Activated CD4-positive, alpha-beta memory T cell treated with anti-CD3 and anti-CD28 coated beads, Interleukin-2, amount 10 ng/mL, durations not matched to agents 7 days and 5 days (primary cell): ENCODE results near the gene ETFB. TPM values are rescaled to one million over a fixed set of nuclear protein-coding genes. Genes with fewer than 3 reads are reported as not detected.

ENCODE experiments used
- CTCF ChIA-PET: fragments of 350-600 bp; sonication (Branson Sonifier 250); formaldehyde crosslinking; loops from one replicate; lab custom pipeline; 2021; ENCODE audit warnings: antibody characterized with exemption, inconsistent platforms; lab: Charles Lee
- POLR2A ChIA-PET: fragments of 350-600 bp; sonication (Branson Sonifier 250); formaldehyde crosslinking; loops from one replicate; lab custom pipeline; 2021; ENCODE audit warnings: antibody characterized with exemption; lab: Charles Lee
- DNase-seq: peaks from one replicate; pipeline ENCODE4 v3.0.0-alpha.2; 2020
- H3K27ac Mint-ChIP-seq: one replicate; pipeline ENCODE4 v1.8.0; 2021; ENCODE audit warnings: mild to moderate bottlenecking, mixed read lengths
- H3K27me3 Mint-ChIP-seq: one replicate; pipeline ENCODE4 v1.8.0; 2021; ENCODE audit warnings: mixed read lengths
- H3K36me3 Mint-ChIP-seq: one replicate; pipeline ENCODE4 v1.8.0; 2021; ENCODE audit warnings: low read depth, mixed read lengths
- H3K4me1 Mint-ChIP-seq: one replicate; pipeline ENCODE4 v1.8.0; 2021; ENCODE audit warnings: mixed read lengths
- H3K4me3 Mint-ChIP-seq: one replicate; pipeline ENCODE4 v1.8.0; 2021; ENCODE audit warnings: mild to moderate bottlenecking, mixed read lengths
- H3K9me3 Mint-ChIP-seq: one replicate; pipeline ENCODE4 v1.8.0; 2021; ENCODE audit warnings: mixed read lengths
- total RNA-seq, 2 experiments: library from RNA; stranded (reverse); gene quantifications; one replicate each; pipeline ENCODE4 v1.2.3, GENCODE V29; 2021

The ETFB gene
- total RNA-seq, 2 experiments from 2014 or later: 126 to 131 TPM

- Mint-ChIP-seq H3K4me3 (no peak overlapping the region), H3K4me1 (peaks cover 7% of the 10 kb centered on the region), H3K27me3 (peaks cover 19% of the 10 kb centered on the region), H3K27ac (no peak overlapping the region), H3K9me3 (peaks cover 6% of the 10 kb centered on the region), H3K36me3 (peaks cover 6% of the 10 kb centered on the region)
- ChIA-PET CTCF (no interaction called here), POLR2A (no interaction called here)
- DNase-seq: no peak
These were observed 34.5 kb downstream of the ETFB start for GRCh38 chr19:51331716-51332115.

- Mint-ChIP-seq H3K9me3 (peaks cover 6% of the 10 kb centered on the region), H3K36me3 (peaks cover 6% of the 10 kb centered on the region), H3K27ac (no peak overlapping the region), H3K27me3 (peaks cover 21% of the 10 kb centered on the region), H3K4me3 (no peak overlapping the region), H3K4me1 (peaks cover 11% of the 10 kb centered on the region)
- POLR2A ChIA-PET: no interaction called here
- no peak for DNase-seq
- CTCF ChIA-PET: no interaction called here
These were observed 35.0 kb downstream of the ETFB start for GRCh38 chr19:51331193-51331592.

GRCh38 chr19:51330366-51330765 is 35.8 kb downstream of the ETFB start:
- DNase-seq: no peak
- POLR2A ChIA-PET: no interaction called here
- Mint-ChIP-seq H3K9me3 (peaks cover 6% of the 10 kb centered on the region), H3K27ac (no peak overlapping the region), H3K4me3 (no peak overlapping the region), H3K36me3 (peaks cover 6% of the 10 kb centered on the region), H3K4me1 (peaks cover 20% of the 10 kb centered on the region), H3K27me3 (peaks cover 28% of the 10 kb centered on the region)
- CTCF ChIA-PET: no interaction called here

- H3K27ac Mint-ChIP-seq: no peak overlapping the region
- H3K4me3 Mint-ChIP-seq: no peak overlapping the region
- peaks cover 6% of the 10 kb centered on the region for H3K36me3 Mint-ChIP-seq
- H3K27me3 Mint-ChIP-seq: peaks cover 31% of the 10 kb centered on the region
- H3K4me1 Mint-ChIP-seq: peaks cover 23% of the 10 kb centered on the region
- H3K9me3 Mint-ChIP-seq: peaks cover 6% of the 10 kb centered on the region
- CTCF ChIA-PET: no interaction called here
- POLR2A ChIA-PET: no interaction called here
- no peak for DNase-seq
These were observed 36.8 kb downstream of the ETFB start for GRCh38 chr19:51329411-51329810.

GRCh38 chr19:51327066-51328001 is 38.9 kb downstream of the ETFB start:
- ChIA-PET POLR2A (no interaction called here), CTCF (interaction anchor here (0.7 to 1.1 kb wide), 3 partner anchors 11 to 179 kb away, joined by 3 to 4 read pairs (median 3); no protein-coding TSS in a partner anchor)
- peaks cover 6% of the 10 kb centered on the region for H3K9me3 Mint-ChIP-seq
- H3K27ac Mint-ChIP-seq: no peak overlapping the region
- H3K36me3 Mint-ChIP-seq: peaks cover 6% of the 10 kb centered on the region
- peaks cover 23% of the 10 kb centered on the region for H3K4me1 Mint-ChIP-seq
- peak overlapping the region; percentile 54 for H3K4me3 Mint-ChIP-seq
- H3K27me3 Mint-ChIP-seq: peaks cover 51% of the 10 kb centered on the region
- peak; percentile 80 for DNase-seq

GRCh38 chr19:51326216-51327065 is 39.7 kb downstream of the ETFB start:
- ChIA-PET CTCF (no interaction called here), POLR2A (no interaction called here)
- Mint-ChIP-seq H3K9me3 (peaks cover 6% of the 10 kb centered on the region), H3K27me3 (peaks cover 51% of the 10 kb centered on the region), H3K27ac (no peak overlapping the region), H3K36me3 (no peaks in the 10 kb centered on the region), H3K4me1 (peaks cover 23% of the 10 kb centered on the region), H3K4me3 (no peak overlapping the region)
- no peak for DNase-seq

- DNase-seq: peak; percentile 56
- no peak overlapping the region for H3K4me3 Mint-ChIP-seq
- H3K9me3 Mint-ChIP-seq: no peaks in the 10 kb centered on the region
- H3K4me1 Mint-ChIP-seq: peaks cover 23% of the 10 kb centered on the region
- ChIA-PET POLR2A (no interaction called here), CTCF (no interaction called here)
- H3K27me3 Mint-ChIP-seq: peaks cover 49% of the 10 kb centered on the region
- H3K27ac Mint-ChIP-seq: no peak overlapping the region
- no peaks in the 10 kb centered on the region for H3K36me3 Mint-ChIP-seq
These were observed 40.8 kb downstream of the ETFB start for GRCh38 chr19:51325161-51325976.

- POLR2A ChIA-PET: no interaction called here
- H3K27ac Mint-ChIP-seq: no peak overlapping the region
- no peak overlapping the region for H3K4me3 Mint-ChIP-seq
- H3K36me3 Mint-ChIP-seq: no peaks in the 10 kb centered on the region
- DNase-seq: no peak
- H3K4me1 Mint-ChIP-seq: peaks cover 23% of the 10 kb centered on the region
- no peaks in the 10 kb centered on the region for H3K9me3 Mint-ChIP-seq
- CTCF ChIA-PET: interaction anchor here (0.6 kb wide), 1 partner anchor 14 kb away, joined by 3 read pairs; no protein-coding TSS in a partner anchor
- peaks cover 46% of the 10 kb centered on the region for H3K27me3 Mint-ChIP-seq
These were observed 42.1 kb downstream of the ETFB start for GRCh38 chr19:51324167-51324481.

GRCh38 chr19:51323481-51324166 is 42.6 kb downstream of the ETFB start:
- no peaks in the 10 kb centered on the region for H3K9me3 Mint-ChIP-seq
- H3K36me3 Mint-ChIP-seq: no peaks in the 10 kb centered on the region
- H3K4me3 Mint-ChIP-seq: no peak overlapping the region
- H3K4me1 Mint-ChIP-seq: peaks cover 23% of the 10 kb centered on the region
- H3K27ac Mint-ChIP-seq: no peak overlapping the region
- POLR2A ChIA-PET: no interaction called here
- H3K27me3 Mint-ChIP-seq: peaks cover 47% of the 10 kb centered on the region
- CTCF ChIA-PET: interaction anchor here (0.6 kb wide), 1 partner anchor 15 kb away, joined by 3 read pairs; no protein-coding TSS in a partner anchor
- DNase-seq: no peak

- POLR2A ChIA-PET: no interaction called here
- Mint-ChIP-seq H3K9me3 (no peaks in the 10 kb centered on the region), H3K4me1 (peaks cover 16% of the 10 kb centered on the region), H3K27ac (no peak overlapping the region), H3K36me3 (no peaks in the 10 kb centered on the region), H3K4me3 (no peak overlapping the region), H3K27me3 (peaks cover 41% of the 10 kb centered on the region)
- CTCF ChIA-PET: no interaction called here
- no peak for DNase-seq
These were observed 44.4 kb downstream of the ETFB start for GRCh38 chr19:51321799-51322198.

- Mint-ChIP-seq H3K27ac (no peak overlapping the region), H3K4me3 (no peak overlapping the region), H3K36me3 (no peaks in the 10 kb centered on the region), H3K9me3 (no peaks in the 10 kb centered on the region), H3K27me3 (peaks cover 34% of the 10 kb centered on the region), H3K4me1 (peaks cover 4% of the 10 kb centered on the region)
- POLR2A ChIA-PET: no interaction called here
- CTCF ChIA-PET: no interaction called here
- no peak for DNase-seq
These were observed 45.9 kb downstream of the ETFB start for GRCh38 chr19:51320280-51320657.

GRCh38 chr19:51319649-51320279 is 46.4 kb downstream of the ETFB start:
- peaks cover 37% of the 10 kb centered on the region for H3K27me3 Mint-ChIP-seq
- H3K9me3 Mint-ChIP-seq: no peaks in the 10 kb centered on the region
- no peaks in the 10 kb centered on the region for H3K36me3 Mint-ChIP-seq
- H3K4me1 Mint-ChIP-seq: peaks cover 3% of the 10 kb centered on the region
- no peak for DNase-seq
- H3K27ac Mint-ChIP-seq: no peak overlapping the region
- ChIA-PET POLR2A (no interaction called here), CTCF (no interaction called here)
- H3K4me3 Mint-ChIP-seq: no peak overlapping the region
